HepG2 (cell line): ENCODE results near the gene RPS19. TPM values are rescaled to one million over a fixed set of nuclear protein-coding genes. Genes with fewer than 3 reads are reported as not detected.

Experiments used
- CBX1 ChIP-seq: IDR thresholded peaks from one replicate; pipeline ENCODE4 v1.6.1; 2016; ENCODE audit warnings: antibody characterized with exemption, low read depth
- FOXA3 ChIP-seq: IDR thresholded peaks from 2 replicates; pipeline ENCODE4 v1.6.1; 2016; ENCODE audit warnings: missing genetic modification reagents, missing compliant biosample characterization
- FOXC1 ChIP-seq: sonication (generic); formaldehyde crosslinking; IDR thresholded peaks from 2 replicates; pipeline ENCODE4 v1.8.0; 2022; ENCODE audit warnings: mild to moderate bottlenecking, missing genetic modification reagents, borderline replicate concordance
- HNRNPL ChIP-seq: fragments of 200-400 bp; formaldehyde crosslinking; IDR thresholded peaks from 2 replicates; pipeline ENCODE4 v1.6.1; 2017; ENCODE audit warnings: mild to moderate bottlenecking, low read depth, low read length
- KDM1A ChIP-seq: IDR thresholded peaks from 2 replicates; pipeline ENCODE4 v1.6.1; 2016; ENCODE audit warnings: missing compliant biosample characterization
- KDM4B ChIP-seq: sonication (generic); formaldehyde crosslinking; IDR thresholded peaks from 2 replicates; pipeline ENCODE4 v1.4.0; 2020; ENCODE audit warnings: missing genetic modification reagents
- LCORL ChIP-seq, 2 experiments: fragments of 450-650 bp in 1 of 2; sonication (generic) in 1 of 2; formaldehyde crosslinking in 1 of 2; IDR thresholded peaks; 2 replicates each; pipeline versions ENCODE4 v1.5.0 to v1.6.1; 2017 to 2020; ENCODE audit warnings: antibody characterized with exemption in 1 of 2, missing genetic modification reagents in 1 of 2
- MYNN ChIP-seq: sonication (generic); formaldehyde crosslinking; IDR thresholded peaks from 2 replicates; pipeline ENCODE4 v1.4.0; 2020; ENCODE audit warnings: mild to moderate bottlenecking, low read depth, missing genetic modification reagents
- POGK ChIP-seq: sonication (generic); formaldehyde crosslinking; conservative IDR thresholded peaks from 2 replicates; pipeline ENCODE4 v1.8.0; 2022; ENCODE audit warnings: mild to moderate bottlenecking, moderate library complexity, missing genetic modification reagents
- POLR2AphosphoS5 ChIP-seq: IDR thresholded peaks from 2 replicates; pipeline ENCODE4 v1.6.1; 2012; ENCODE audit warnings: low read depth, low read length
- SETDB1 ChIP-seq: sonication (generic); formaldehyde crosslinking; IDR thresholded peaks from 2 replicates; pipeline ENCODE4 v1.5.1; 2020; ENCODE audit warnings: missing genetic modification reagents, mild to moderate bottlenecking, borderline replicate concordance
- SKIL ChIP-seq: sonication (generic); formaldehyde crosslinking; IDR thresholded peaks from 2 replicates; pipeline ENCODE4 v1.8.0; 2022; ENCODE audit warnings: missing genetic modification reagents, mild to moderate bottlenecking, moderate library complexity, borderline replicate concordance
- SOX6 ChIP-seq, 2 experiments: fragments of 450-650 bp in 1 of 2; sonication (generic) in 1 of 2; formaldehyde crosslinking in 1 of 2; IDR thresholded peaks; 2 replicates each; pipeline versions ENCODE4 v1.4.0 to v1.6.1; 2017 to 2020; ENCODE audit warnings: antibody characterized with exemption in 1 of 2, mild to moderate bottlenecking in 1 of 2, missing genetic modification reagents in 1 of 2
- SP140L ChIP-seq: sonication (generic); formaldehyde crosslinking; IDR thresholded peaks from 2 replicates; pipeline ENCODE4 v1.4.0; 2020; ENCODE audit warnings: missing genetic modification reagents, borderline replicate concordance
- TOPORS ChIP-seq: sonication (generic); formaldehyde crosslinking; IDR thresholded peaks from 2 replicates; pipeline ENCODE4 v1.8.0; 2023; ENCODE audit warnings: mild to moderate bottlenecking, missing genetic modification reagents
- YY1 ChIP-seq: IDR thresholded peaks from 2 replicates; pipeline ENCODE4 v1.6.1; 2011; ENCODE audit warnings: low read length, low read depth, moderate library complexity, mild to moderate bottlenecking; ENCODE audit not compliant: insufficient read depth, insufficient replicate concordance
- ZFP36L2 ChIP-seq: sonication (generic); formaldehyde crosslinking; IDR thresholded peaks from 2 replicates; pipeline ENCODE4 v1.4.0; 2020; ENCODE audit warnings: missing genetic modification reagents
- ZMAT3 ChIP-seq: sonication (generic); formaldehyde crosslinking; conservative IDR thresholded peaks from 2 replicates; pipeline ENCODE4 v1.7.0; 2021; ENCODE audit warnings: missing genetic modification reagents
- ZMYM3 ChIP-seq: sonication (generic); formaldehyde crosslinking; IDR thresholded peaks from 2 replicates; pipeline ENCODE4 v1.5.1; 2020; ENCODE audit warnings: mild to moderate bottlenecking, missing genetic modification reagents
- ZNF138 ChIP-seq: sonication (generic); formaldehyde crosslinking; IDR thresholded peaks from 2 replicates; pipeline ENCODE4 v1.5.0; 2020; ENCODE audit warnings: mild to moderate bottlenecking, low read depth, missing genetic modification reagents
- ZNF260 ChIP-seq: sonication (generic); formaldehyde crosslinking; IDR thresholded peaks from 2 replicates; pipeline ENCODE4 v1.4.0; 2020; ENCODE audit warnings: missing genetic modification reagents, low read depth, mild to moderate bottlenecking, borderline replicate concordance
- ZNF552 ChIP-seq: sonication (generic); formaldehyde crosslinking; IDR thresholded peaks from 2 replicates; pipeline ENCODE4 v1.9.0; 2022; ENCODE audit warnings: missing genetic modification reagents, mild to moderate bottlenecking, borderline replicate concordance
- ZXDC ChIP-seq: sonication (generic); formaldehyde crosslinking; IDR thresholded peaks from 2 replicates; pipeline ENCODE4 v1.5.0; 2020; ENCODE audit warnings: mild to moderate bottlenecking, missing genetic modification reagents
- polyA plus RNA-seq, 8 experiments: library from polyadenylated mRNA; depleted of rRNA in 3 of 8; stranded (reverse) in 7 of 8; unstranded in 1 of 8; fragments of >200 nt; fragmentation: Illumina TruSeq in 4 of 8; extraction: Trizol in 4 of 8; gene quantifications; 2 replicates each; pipeline versions ENCODE4 v1.2.1 to v1.2.3, GENCODE V29; 2011 to 2016; ENCODE audit warnings: low read depth in 4 of 8, missing spikeins in 1 of 8, mixed read lengths in 1 of 8; ENCODE audit not compliant: insufficient read depth in 1 of 8
- total RNA-seq, 5 experiments: library from RNA; depleted of rRNA; stranded (reverse); fragments of >200 nt; fragmentation: Illumina TruSeq; extraction: Trizol; gene quantifications; 2 replicates each; pipeline ENCODE4 v1.2.3, GENCODE V29; 2016; ENCODE audit warnings: low read depth in 1 of 5

Gene RPS19
- total and polyA plus RNA-seq, 2 of the 13 experiments (the other 11 are each of a cell fraction or from before 2014, with no cell fraction given) = 1,983 to 4,758 TPM

- peak; percentile 72 for TF ChIP-seq YY1
- peak; percentile 61 for TF ChIP-seq POGK (CRISPR knock-in tag)
- TF ChIP-seq LCORL (IDR thresholded peaks at IDR 0.05) = no peak
- no peak; the same call in 1 of the 2 replicates for TF ChIP-seq LCORL (CRISPR knock-in tag; IDR thresholded peaks at IDR 0.05)
- peak; percentile 71 for TF ChIP-seq ZMAT3 (CRISPR knock-in tag)
- peak; percentile 12; the same call in 1 of the 2 replicates for TF ChIP-seq TOPORS (CRISPR knock-in tag)
- no peak; the same call in 1 of the 2 replicates for TF ChIP-seq FOXC1
- peak; percentile 68 for TF ChIP-seq ZNF138 (CRISPR knock-in tag)
- TF ChIP-seq CBX1 = no peak
- TF ChIP-seq ZNF552 (CRISPR knock-in tag) = peak; percentile 90
- no peak; the same call in 1 of the 2 replicates for TF ChIP-seq MYNN (CRISPR knock-in tag)
- no peak for TF ChIP-seq ZNF260
- TF ChIP-seq FOXA3 (CRISPR knock-in tag) = no peak
- TF ChIP-seq SP140L (CRISPR knock-in tag) = no peak
- no peak; the same call in 1 of the 2 replicates for TF ChIP-seq ZMYM3 (CRISPR knock-in tag)
- TF ChIP-seq SKIL (CRISPR knock-in tag) = no peak
- peak; percentile 100 for TF ChIP-seq ZXDC (CRISPR knock-in tag)
- TF ChIP-seq POLR2AphosphoS5 = peak; percentile 94
- no peak for TF ChIP-seq KDM1A (CRISPR knock-in tag)
- no peak for TF ChIP-seq ZFP36L2 (CRISPR knock-in tag)
- TF ChIP-seq HNRNPL = no peak
- TF ChIP-seq SOX6 (IDR thresholded peaks at IDR 0.05) = no peak
- TF ChIP-seq SOX6 (CRISPR knock-in tag; IDR thresholded peaks at IDR 0.05) = peak; percentile 69
- TF ChIP-seq KDM4B (CRISPR knock-in tag) = peak; percentile 51; the same call in 1 of the 2 replicates
- no peak for TF ChIP-seq SETDB1
These were observed at the start of gene RPS19 (continued) for GRCh38 chr19:41859618-41860418.
